OCI-LY7 (cell line): Measurements from ENCODE around the gene CFAP99. TPM values are rescaled to one million over a fixed set of nuclear protein-coding genes. Genes with fewer than 3 reads are reported as not detected.

Experiments
- BruUV-seq: library from RNA; stranded (reverse); fragments of 400-500 nt; replicated peaks from 2 replicates; lab custom pipeline; 2021; lab: Mats Ljungman, UMichigan
- CTCF ChIA-PET: fragments of 300-600 bp; sonication (Branson Sonifier 250); formaldehyde crosslinking; loops from one replicate; lab custom pipeline; 2022; ENCODE audit warnings: antibody characterized with exemption; ENCODE audit not compliant: unreplicated experiment; lab: Charles Lee
- POLR2A ChIA-PET: fragments of 300-600 bp; sonication (Branson Sonifier 250); formaldehyde crosslinking; loops from one replicate; lab custom pipeline; 2022; ENCODE audit warnings: antibody characterized with exemption; lab: Charles Lee
- DNase-seq: peaks from one replicate; pipeline ENCODE4 v3.0.0-alpha.2; 2015; ENCODE audit warnings: low spot score
- H2AFZ ChIP-seq: fragments of 200-600 bp; sonication (generic), shearing (Covaris generic); 2 replicates; pipeline ENCODE4 v1.6.1; 2014; ENCODE audit warnings: mild to moderate bottlenecking, antibody characterized with exemption, low read length, moderate library complexity
- H3K27ac ChIP-seq: fragments of 200-600 bp; sonication (generic); 2 replicates; pipeline ENCODE4 v1.5.1; 2014; ENCODE audit warnings: mixed run types, low read depth, mild to moderate bottlenecking, moderate library complexity, low read length, inconsistent platforms; ENCODE audit not compliant: poor library complexity, severe bottlenecking
- H3K36me3 ChIP-seq: fragments of 200-600 bp; sonication (generic); 2 replicates; pipeline ENCODE4 v1.6.1; 2014; ENCODE audit warnings: mild to moderate bottlenecking, antibody characterized with exemption, low read length, moderate library complexity, mixed read lengths; ENCODE audit not compliant: insufficient read depth
- H3K4me1 ChIP-seq: fragments of 200-600 bp; sonication (generic); 2 replicates; pipeline ENCODE4 v1.5.1; 2014; ENCODE audit warnings: mild to moderate bottlenecking, low read length; ENCODE audit not compliant: insufficient read depth, poor library complexity, severe bottlenecking
- H3K4me2 ChIP-seq: fragments of 200-600 bp; sonication (generic); 2 replicates; pipeline ENCODE4 v1.6.1; 2014; ENCODE audit warnings: mild to moderate bottlenecking, low read length
- H3K4me3 ChIP-seq: fragments of 200-600 bp; sonication (generic); 2 replicates; pipeline ENCODE4 v1.5.1; 2014; ENCODE audit warnings: mild to moderate bottlenecking, low read depth, low read length; ENCODE audit not compliant: poor library complexity, severe bottlenecking
- H3K79me2 ChIP-seq: fragments of 200-600 bp; sonication (generic); 2 replicates; pipeline ENCODE4 v1.6.1; 2016; ENCODE audit warnings: low read depth, mild to moderate bottlenecking, low read length, moderate library complexity, mixed read lengths; ENCODE audit not compliant: insufficient read depth
- H3K9me2 ChIP-seq: fragments of 200-600 bp; sonication (generic); 2 replicates; pipeline ENCODE4 v1.6.1; 2016; ENCODE audit warnings: mild to moderate bottlenecking, low read length, mixed read lengths; ENCODE audit not compliant: insufficient read depth
- H3K9me3 ChIP-seq: fragments of 200-600 bp; sonication (generic); 2 replicates; pipeline ENCODE4 v1.6.1; 2014; ENCODE audit warnings: mild to moderate bottlenecking, mixed run types, low read length, mixed read lengths
- H4K20me1 ChIP-seq: fragments of 200-600 bp; sonication (generic); 2 replicates; pipeline ENCODE4 v1.6.1; 2014; ENCODE audit warnings: mild to moderate bottlenecking, antibody characterized with exemption, low read length, moderate library complexity, mixed read lengths; ENCODE audit not compliant: insufficient read depth
- EZH2phosphoT487 ChIP-seq: fragments of 200-600 bp; sonication (generic); IDR thresholded peaks from 2 replicates; pipeline ENCODE4 v1.6.1; 2018; ENCODE audit warnings: low read depth, borderline replicate concordance, mild to moderate bottlenecking, mixed run types, antibody characterized with exemption, low read length, moderate library complexity, mixed read lengths
- intact Hi-C: fragments of 100-400 bp; cut with micrococcal nuclease; formaldehyde crosslinking; loops from one replicate; pipeline ENCODE4 v1.10.0; 2022; ENCODE audit not compliant: unreplicated experiment
- total RNA-seq, 2 experiments: library from RNA; depleted of rRNA in 1 of 2; stranded (reverse); fragments of >200 nt in 1 of 2; shearing (Covaris generic) in 1 of 2; gene quantifications; 2 replicates each; pipeline ENCODE4 v1.2.3, GENCODE V29; 2014 to 2022
- TF ChIP-seq, protein P1 (sequence below): fragments of 200-600 bp; sonication (generic); conservative IDR thresholded peaks from 2 replicates; pipeline ENCODE4 v1.5.1; 2014; ENCODE audit warnings: mild to moderate bottlenecking, antibody characterized with exemption, low read length, moderate library complexity, mixed read lengths

Gene CFAP99
- total RNA-seq, 2 experiments from 2014 or later = not detected

DNA sequence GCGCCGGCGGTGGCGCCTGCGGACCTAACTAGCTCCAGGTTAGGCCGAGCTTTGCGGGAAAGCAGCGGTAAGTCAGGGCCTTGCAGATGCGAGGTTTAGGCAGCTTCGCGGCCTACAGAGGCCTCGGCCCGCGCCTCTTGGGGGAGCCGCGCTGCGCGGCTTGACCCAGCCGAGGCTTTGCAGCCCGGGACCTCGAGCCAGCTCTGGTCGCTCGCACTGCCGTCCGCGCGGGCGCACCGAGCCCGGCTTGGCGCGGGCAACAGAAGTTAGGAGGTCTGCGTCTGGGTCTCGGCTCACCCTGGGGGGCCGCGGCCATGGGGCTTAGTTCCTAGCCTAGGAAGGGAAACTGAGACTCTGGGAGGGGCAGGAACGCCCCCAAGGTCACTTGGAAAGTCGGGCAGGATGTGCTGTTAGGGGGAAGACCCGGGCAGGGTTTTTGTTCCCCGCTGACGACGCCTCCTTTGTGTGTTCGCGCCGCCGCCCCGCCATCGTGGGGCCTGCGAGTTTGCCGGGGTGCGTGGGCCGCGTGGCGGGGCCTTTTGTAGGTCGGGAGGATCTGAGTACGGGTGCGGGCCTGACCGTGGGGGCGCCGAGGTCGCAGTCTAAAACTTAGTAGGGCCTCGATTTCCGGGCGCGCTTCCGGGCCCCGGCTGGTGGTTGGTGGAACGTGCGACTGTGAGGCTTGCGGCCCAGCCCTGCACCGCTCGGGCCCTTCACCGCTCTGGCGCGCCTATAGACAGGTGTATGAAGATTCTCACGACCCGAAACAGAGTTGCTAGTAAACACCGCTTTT lies 50.6 kb downstream of the CFAP99 start:
- Histone ChIP-seq H2AFZ (no peak overlapping the region), H3K4me1 (peaks cover 24% of the 10 kb centered on the region), H3K27ac (peak overlapping the region; percentile 92), H3K36me3 (peaks cover 46% of the 10 kb centered on the region), H3K9me2 (no peaks in the 10 kb centered on the region), H3K4me2 (peak overlapping the region; percentile 91), H3K4me3 (peak overlapping the region; percentile 92), H3K79me2 (peaks cover 64% of the 10 kb centered on the region), H3K9me3 (peaks cover 7% of the 10 kb centered on the region; the same call in 1 of the 2 replicates), H4K20me1 (peaks cover 28% of the 10 kb centered on the region)
- no TSS peak for BruUV-seq
- ChIA-PET POLR2A (interaction anchor here (0.6 to 2.2 kb wide), 10 partner anchors 12 to 207 kb away, joined by 3 to 11 read pairs (median 4); partner anchors contain the start of gene FAM193A), CTCF (no interaction called here)
- TF ChIP-seq, protein P1, sequence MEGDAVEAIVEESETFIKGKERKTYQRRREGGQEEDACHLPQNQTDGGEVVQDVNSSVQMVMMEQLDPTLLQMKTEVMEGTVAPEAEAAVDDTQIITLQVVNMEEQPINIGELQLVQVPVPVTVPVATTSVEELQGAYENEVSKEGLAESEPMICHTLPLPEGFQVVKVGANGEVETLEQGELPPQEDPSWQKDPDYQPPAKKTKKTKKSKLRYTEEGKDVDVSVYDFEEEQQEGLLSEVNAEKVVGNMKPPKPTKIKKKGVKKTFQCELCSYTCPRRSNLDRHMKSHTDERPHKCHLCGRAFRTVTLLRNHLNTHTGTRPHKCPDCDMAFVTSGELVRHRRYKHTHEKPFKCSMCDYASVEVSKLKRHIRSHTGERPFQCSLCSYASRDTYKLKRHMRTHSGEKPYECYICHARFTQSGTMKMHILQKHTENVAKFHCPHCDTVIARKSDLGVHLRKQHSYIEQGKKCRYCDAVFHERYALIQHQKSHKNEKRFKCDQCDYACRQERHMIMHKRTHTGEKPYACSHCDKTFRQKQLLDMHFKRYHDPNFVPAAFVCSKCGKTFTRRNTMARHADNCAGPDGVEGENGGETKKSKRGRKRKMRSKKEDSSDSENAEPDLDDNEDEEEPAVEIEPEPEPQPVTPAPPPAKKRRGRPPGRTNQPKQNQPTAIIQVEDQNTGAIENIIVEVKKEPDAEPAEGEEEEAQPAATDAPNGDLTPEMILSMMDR = no peak
- no peak for TF ChIP-seq EZH2phosphoT487
- peak; percentile 86 for DNase-seq
- intact Hi-C loops = loop anchor here (1.0 to 10.0 kb wide), 5 partner anchors 16 to 755 kb away; partner anchors contain the start of genes GRK4, HAUS3, NOP14 and POLN

GRCh38 chr4:2470791-2471190 lies 52.0 kb downstream of the CFAP99 start:
- Histone ChIP-seq H3K4me3 (peak overlapping the region; percentile 92), H3K4me2 (peak overlapping the region; percentile 91), H3K36me3 (peaks cover 60% of the 10 kb centered on the region), H3K79me2 (peaks cover 78% of the 10 kb centered on the region), H3K9me2 (no peaks in the 10 kb centered on the region), H4K20me1 (peaks cover 31% of the 10 kb centered on the region), H3K4me1 (peaks cover 27% of the 10 kb centered on the region), H3K9me3 (peaks cover 7% of the 10 kb centered on the region; the same call in 1 of the 2 replicates), H2AFZ (no peak overlapping the region), H3K27ac (no peak overlapping the region)
- BruUV-seq = no TSS peak
- ChIA-PET CTCF (interaction anchor here (0.5 kb wide), 1 partner anchor 1116 kb away, joined by 6 read pairs; no protein-coding TSS in a partner anchor), POLR2A (interaction anchor here (0.7 to 1.4 kb wide), 3 partner anchors 8 to 13 kb away, joined by 4 to 5 read pairs (median 4); no protein-coding TSS in a partner anchor)
- intact Hi-C loops = no loop called here
- no peak for DNase-seq
- TF ChIP-seq, protein P1 = no peak
- no peak for TF ChIP-seq EZH2phosphoT487
